Activated CD4-positive, CD25-positive, alpha-beta regulatory T cell treated with anti-CD3 and anti-CD28 coated beads, Interleukin-2, amount 50 U/mL, for 24 hours (primary cell): ENCODE results near the gene SLC35G6.
A peak's percentile ranks its signal among the peaks of the same experiment; 100 is the strongest.

Experiments used
- ATAC-seq, 2 donors: fragments of 150-1000 bp; cut with Tn5 transposase; one replicate each; pipeline ENCODE4 v1.10.0; 2021; ENCODE audit warnings: mild to moderate bottlenecking in 1 of 2, moderate library complexity in 1 of 2

The SLC35G6 gene

GRCh38 chr17:7508145-7508544 lies 26.9 kb downstream of the SLC35G6 start:
- ATAC-seq, result no peak

- ATAC-seq, result no peak
These were observed 27.6 kb downstream of the SLC35G6 start for GRCh38 chr17:7508846-7509245.

- ATAC-seq, result no peak
These were observed 28.7 kb downstream of the SLC35G6 start for GRCh38 chr17:7509937-7510336.

GRCh38 chr17:7511108-7511507 lies 29.9 kb downstream of the SLC35G6 start:
- no peak for ATAC-seq

- ATAC-seq, result no peak
These were observed 30.9 kb downstream of the SLC35G6 start for GRCh38 chr17:7512105-7512504.

GRCh38 chr17:7512824-7513540 lies 31.7 kb downstream of the SLC35G6 start:
- ATAC-seq, result no peak

DNA sequence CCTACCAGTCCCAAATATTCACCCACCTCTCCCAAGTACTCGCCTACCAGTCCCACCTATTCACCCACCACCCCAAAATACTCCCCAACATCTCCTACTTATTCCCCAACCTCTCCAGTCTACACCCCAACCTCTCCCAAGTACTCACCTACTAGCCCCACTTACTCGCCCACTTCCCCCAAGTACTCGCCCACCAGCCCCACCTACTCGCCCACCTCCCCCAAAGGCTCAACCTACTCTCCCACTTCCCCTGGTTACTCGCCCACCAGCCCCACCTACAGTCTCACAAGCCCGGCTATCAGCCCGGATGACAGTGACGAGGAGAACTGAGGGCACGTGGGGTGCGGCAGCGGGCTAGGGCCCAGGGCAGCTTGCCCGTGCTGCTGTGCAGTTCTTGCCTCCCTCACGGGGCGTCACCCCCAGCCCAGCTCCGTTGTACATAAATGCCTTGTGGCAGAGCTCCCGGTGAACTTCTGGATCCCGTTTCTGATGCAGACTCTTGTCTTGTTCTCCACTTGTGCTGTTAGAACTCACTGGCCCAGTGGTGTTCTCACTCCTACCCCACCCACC lies 32.7 kb downstream of the SLC35G6 start:
- no peak for ATAC-seq

DNA sequence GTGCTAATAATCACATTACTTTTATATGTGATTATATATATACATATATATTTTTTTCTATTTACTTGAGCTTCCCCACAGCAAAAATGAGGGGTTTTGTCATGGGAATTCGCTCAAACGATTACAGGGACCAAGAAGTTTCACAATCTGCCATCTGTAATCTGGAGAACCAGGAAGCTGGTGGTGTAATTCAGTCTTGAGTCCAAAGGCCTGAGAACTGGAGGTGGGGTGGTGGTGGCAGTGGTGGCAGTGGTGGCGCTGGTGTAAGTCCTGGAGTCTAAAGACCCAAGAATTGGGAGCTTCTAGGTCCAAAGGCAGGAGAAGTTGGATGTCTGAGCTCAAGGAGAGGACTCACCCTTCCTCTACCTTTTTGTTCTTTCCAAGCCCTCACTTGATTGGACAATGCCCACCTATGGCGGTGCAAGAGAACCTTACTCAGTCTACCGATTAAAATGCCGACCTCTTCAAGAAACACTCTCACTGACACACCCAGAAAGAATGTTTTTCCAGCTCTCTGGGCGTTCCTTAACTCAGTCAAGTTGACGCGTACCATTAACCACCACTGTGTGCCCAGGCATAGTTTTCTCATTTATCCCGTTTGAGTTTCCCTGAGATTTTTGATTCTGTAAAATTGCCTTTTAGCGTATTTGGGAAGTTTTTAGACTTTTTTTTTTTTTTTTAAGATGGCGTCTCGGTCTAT lies 34.8 kb downstream of the SLC35G6 start:
- no peak for ATAC-seq

- peak; percentile 38 to 64 for ATAC-seq
These were observed 41.8 kb downstream of the SLC35G6 start for GRCh38 chr17:7523033-7523432.

DNA sequence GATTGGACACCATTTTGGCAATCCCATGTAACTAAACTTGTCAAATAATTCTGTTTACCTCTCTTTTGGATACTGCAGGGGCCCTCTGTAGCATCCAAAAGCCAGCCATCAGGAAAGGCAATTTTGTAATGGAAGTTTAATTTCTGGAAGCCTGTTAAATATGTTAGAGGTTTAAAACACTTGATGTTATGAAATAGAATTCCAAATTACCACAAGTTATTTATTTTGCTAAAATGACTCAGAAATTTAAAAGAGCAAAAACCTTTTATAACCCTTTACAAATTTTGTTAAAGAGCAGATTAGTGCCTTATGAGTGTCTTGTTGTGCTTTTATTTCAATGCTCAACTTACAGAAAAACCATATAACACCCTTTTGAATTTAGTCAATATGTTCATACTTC lies 47.6 kb downstream of the SLC35G6 start:
- no peak for ATAC-seq

GRCh38 chr17:7530023-7530900 lies 49.0 kb downstream of the SLC35G6 start:
- ATAC-seq, result no peak
